Activated CD8-positive, alpha-beta memory T cell treated with anti-CD3 and anti-CD28 coated beads for 1 hour (primary cell): ENCODE results near the gene HSPA12A.

Experiments used
- DNase-seq, 2 donors: peaks; one replicate each; pipeline ENCODE4 v3.0.0-alpha.2; 2020; ENCODE audit warnings: low read depth in 1 of 2; ENCODE audit errors: extremely low read depth in 1 of 2

The HSPA12A gene

GRCh38 chr10:116771959-116772585, 29.7 kb upstream of the HSPA12A start:
- DNase-seq: no peak

DNA sequence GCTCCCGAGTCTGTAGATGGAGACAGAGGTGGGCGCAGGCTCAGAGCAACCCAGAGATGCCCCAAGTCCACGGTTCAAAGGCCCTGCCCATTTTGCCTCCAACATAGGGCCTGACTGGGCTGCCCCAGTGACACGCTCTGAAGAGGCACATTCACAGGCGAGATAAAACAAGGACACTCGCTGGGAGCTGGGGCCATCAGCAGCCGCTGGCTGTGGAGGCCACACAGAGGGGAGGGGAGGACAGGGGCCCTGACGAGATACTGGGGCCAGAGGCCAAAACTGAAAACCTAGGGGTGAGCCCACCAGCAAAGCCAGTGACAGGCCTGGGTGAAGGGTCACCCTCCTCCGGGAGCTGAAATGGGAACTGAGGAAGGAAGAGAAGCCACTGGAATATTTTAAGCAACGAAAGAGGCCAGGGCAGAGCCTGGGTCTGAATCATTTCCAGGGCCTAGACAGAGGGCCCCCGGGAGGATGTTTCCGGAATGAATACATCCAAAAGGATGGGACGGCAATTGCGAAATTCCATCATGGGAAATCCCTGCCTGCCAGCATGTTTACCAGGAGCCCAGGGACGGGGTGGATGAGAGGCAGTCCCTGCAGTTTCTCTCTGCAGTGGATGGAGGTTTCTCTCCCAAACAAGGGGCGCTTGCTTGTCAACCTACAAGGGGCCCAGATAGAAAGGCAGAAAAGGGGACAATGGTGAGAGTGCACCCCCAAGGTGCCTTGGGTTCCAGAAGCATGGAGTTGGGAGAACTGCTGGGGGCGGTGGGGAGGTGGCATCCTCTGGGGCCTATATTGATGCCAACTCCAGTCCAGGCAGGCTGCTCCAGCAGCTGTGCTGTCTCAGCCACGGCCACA, 29.0 kb upstream of the HSPA12A start:
- no peak for DNase-seq

- DNase-seq: no peak
Measured at GRCh38 chr10:116770281-116770680, 27.9 kb upstream of the HSPA12A start.

DNA sequence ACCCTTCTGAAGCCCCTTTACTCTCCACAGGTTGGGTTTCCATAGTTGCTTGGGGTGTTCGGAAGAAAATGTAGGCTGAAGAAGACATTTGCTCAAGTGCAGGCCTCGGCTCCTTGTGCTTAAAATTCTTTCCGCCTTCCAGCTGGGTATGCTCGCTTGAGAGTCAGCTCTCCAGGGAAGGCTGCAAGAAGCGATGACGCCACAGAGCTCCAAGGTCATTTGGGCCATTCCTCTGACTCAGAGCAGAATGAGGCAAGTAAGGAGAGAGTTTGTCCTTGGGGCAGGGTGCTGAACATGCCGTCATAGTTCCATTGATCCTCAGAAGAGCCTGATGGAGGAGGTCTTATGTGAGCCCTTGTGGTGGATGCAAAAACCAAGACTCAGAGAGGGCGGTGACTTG, 27.4 kb upstream of the HSPA12A start:
- no peak for DNase-seq

DNA sequence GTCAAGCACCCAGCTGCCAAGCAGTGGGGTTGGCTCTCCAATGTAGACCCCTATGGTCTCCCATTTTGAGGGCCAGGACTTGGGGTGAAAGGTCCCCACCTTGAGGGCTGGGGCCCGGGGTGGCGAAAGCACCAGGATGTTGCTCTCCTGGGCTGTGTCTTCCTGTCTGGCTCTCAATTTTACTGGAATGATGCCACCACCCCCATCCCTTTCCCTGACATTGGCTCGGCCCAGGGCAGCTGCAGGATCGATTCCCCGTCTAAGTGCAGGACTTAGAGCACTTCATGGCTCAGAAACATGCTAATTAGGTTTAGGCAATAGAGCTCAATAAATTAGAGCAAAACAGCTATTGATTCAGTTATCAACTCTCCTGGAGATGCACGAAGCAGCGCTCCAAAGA, 27.0 kb upstream of the HSPA12A start:
- DNase-seq: no peak

DNA sequence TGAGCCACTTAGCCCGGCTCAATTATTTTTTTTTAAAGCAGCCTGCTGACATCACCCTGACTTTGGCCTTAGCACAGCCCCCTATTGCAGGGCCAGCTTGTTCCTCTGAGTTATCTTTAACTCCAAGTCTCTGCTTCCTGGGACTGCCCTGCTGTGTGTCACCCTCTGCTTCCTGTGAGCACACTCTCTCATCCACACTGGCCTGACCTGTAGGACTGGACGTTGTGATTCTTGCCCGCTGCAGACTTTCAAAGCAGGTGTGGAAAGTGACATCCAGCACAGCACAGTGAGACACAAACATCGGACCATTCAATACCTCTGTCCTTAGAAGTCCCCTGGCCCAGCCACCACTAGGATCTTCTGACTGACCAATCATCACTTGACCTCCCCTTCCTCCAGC, 26.4 kb upstream of the HSPA12A start:
- no peak for DNase-seq

DNA sequence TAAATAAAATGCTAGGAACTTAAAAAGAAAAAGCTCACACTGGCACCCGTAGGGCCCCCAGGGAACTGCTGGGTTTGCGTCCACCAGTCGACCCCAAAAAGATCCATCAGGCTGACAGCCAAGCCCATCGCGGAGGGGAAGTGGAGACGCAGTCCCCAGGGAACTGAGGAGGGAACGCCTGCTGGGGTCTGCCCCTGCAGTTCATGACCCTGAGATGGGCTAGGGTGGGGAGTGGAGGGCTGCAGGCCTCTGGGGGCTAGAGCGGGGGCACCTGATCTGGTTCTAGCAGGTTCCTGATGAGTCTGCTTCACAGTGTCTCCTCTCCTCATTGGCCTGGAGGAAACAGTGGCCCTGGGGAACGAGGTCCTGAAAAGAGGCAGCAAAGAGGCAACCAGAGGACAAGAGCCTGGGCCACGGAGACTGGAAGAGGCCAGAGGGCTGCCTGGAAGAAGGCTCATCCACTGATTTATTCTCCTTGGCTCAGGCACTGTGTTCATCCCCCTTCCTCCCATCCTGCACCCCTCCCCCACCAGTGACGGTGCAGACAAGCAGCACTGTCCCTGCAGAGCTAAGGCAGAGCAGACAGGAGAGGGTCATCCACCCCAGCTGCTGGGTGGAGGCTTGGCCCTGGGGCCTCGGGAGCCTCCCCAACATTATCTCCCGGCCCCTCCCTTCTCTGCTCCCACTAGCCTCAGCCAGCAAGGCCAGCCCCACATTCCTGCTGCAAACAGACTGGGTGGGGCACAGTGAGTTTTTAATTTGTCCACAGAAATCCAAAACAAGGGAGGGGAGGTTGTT, 24.7 kb upstream of the HSPA12A start:
- DNase-seq: no peak

GRCh38 chr10:116766241-116766827, 24.0 kb upstream of the HSPA12A start:
- no peak for DNase-seq

DNA sequence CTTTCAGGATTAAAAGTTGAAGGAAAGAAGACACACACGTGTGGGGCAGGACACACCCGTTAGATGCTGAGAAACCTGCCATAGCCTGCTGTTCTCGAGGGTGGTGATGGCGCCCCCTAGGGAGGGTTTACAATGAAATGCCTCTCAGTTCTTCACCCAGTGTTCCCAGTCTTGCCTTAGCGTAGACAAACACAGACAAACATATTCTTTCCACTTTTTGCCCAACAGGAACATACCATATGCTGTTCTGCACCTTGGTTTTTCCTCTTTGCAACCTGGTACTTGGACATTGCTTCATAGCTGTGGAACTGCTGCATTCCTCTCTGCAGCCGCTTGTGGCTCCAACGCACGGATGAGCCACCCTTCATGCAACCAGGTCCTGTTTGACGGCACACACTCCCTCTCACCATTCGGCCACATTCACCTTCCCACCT, 23.3 kb upstream of the HSPA12A start:
- DNase-seq: peak in 1 of 2 donors; percentile 22

DNA sequence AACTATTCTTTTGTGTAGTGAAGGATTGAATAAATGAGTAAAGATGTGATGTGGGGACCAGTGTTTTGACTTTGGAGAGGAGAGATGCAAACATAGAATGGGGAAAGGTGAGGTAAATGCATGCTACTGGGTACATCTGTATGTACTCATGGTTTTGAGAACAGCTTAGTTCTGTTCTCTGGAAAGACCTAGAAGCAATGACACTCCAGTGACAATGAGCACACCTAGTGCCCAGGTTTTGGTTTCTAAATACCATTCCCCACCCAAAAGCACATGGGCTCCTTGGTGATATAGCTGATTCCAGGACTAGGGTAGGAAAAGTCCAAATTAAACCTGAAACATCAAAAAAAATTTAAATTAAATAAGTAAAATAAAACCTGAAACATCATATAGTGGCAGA, 22.6 kb upstream of the HSPA12A start:
- no peak for DNase-seq

DNA sequence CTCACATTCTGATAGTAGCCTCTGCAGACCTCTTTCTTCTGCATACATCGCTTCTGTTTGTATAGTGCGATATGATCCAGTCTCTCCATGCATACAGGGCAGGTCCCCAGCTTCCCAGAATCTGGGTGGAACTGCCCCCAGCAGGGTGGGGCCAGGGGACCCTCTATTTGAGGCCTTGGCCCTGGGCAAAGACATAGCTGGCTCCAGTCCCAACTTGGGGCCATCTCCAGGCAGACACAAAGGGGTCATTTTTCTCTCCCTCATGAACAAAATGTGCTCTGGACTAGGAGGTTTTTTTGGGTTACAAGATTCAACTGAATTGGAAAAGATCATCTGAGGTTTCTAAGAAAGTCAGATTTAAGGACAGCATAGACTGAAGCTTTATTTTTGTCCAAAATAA, 21.1 kb upstream of the HSPA12A start:
- DNase-seq: no peak

GRCh38 chr10:116761883-116762282, 19.5 kb upstream of the HSPA12A start:
- no peak for DNase-seq

GRCh38 chr10:116760919-116761318, 18.6 kb upstream of the HSPA12A start:
- DNase-seq: no peak

- no peak for DNase-seq
Measured at GRCh38 chr10:116757246-116757645, 14.9 kb upstream of the HSPA12A start.

DNA sequence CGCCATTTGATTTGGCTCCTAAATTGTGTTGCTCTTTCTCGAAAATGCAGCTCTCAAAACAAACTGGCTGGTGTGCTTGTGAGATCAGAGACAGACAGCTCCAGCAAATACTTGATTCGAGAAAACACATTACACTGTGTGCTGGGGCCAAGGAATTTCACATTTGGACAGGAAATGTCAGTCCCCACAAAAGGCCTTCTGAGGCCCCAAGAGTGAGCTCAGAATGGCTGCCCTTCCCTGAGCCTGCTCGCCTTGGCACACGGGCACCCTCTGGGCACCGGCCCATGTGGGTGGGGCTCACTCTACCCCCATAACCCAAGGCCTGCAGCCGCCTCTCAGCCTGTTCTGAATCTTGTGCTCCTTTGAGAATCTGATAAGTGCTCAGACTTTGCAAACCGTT, 13.9 kb upstream of the HSPA12A start:
- DNase-seq: no peak

- no peak for DNase-seq
Measured at GRCh38 chr10:116753759-116754158, 11.4 kb upstream of the HSPA12A start.

DNA sequence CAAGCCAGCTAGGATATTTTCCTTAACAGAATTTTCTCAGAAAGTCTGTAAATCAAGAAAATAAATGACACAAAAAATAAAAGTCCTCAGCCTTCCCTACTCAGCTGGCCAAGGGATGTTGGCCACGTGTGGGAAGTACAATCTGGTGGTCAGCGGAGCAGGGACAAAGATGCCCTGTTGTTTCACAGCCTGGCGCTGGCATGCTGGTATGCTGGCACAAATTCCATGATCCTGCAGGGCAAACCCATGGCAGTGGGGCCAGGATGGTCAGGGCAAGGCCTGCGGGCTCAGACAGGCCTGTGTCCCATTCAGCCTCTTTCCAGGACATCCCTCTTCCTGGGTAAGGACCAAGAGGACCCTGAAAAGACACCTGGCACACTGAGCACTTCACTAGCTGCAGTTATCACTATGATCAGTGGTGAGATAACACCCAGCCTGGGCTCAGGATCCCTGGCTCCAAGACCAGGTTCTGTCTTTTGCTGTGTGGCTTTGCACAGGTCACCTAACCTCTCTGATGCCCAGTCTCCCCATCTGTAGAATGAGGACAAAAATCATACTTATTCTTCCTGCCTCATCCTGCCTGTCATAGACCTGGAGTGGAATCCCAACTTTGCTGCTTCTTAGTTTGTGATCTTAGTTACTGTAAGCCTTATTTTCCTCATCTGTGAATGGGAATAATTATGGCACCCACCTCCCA, 10.8 kb upstream of the HSPA12A start:
- no peak for DNase-seq

DNA sequence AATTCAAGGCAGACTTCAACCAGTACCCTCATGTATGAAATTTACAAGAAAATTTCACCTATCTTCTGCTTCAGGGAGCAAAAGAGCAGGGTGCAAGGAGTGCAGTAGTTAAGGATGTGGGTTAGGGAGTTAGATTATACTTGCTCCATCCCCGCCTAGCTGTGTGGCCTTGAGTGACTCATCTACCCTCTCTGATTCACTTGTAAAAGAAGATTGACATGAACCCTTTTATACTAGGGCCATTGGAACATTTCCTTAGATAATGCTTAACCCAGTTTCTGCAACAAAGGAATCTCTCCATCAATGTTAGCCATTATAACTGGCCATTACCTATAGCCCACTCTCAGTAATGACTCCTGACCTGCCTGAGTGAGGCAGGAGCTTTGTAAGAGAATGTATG, 10.2 kb upstream of the HSPA12A start:
- no peak for DNase-seq

- no peak for DNase-seq
Measured at GRCh38 chr10:116748471-116748870, 6.1 kb upstream of the HSPA12A start.

DNA sequence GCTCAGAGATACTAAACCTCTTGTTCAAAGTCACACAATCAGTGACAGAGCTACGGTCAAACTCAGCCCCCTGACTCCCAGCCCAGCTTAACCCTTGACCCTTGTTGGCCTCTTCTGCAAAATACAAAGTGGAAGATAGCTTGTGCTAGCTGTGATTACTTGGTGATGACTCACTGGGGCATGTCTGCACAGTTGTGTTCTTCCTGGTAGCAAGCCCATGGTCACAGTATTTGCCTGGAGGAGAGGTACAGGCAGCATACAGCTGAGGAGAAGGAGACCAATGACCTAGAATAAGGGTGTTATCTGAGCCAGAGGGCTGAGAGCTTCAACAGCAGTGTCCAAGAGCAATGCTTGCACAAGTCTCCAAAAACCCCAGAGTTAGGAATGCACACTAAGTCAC, 5.7 kb upstream of the HSPA12A start:
- no peak for DNase-seq

- DNase-seq: no peak
Measured at GRCh38 chr10:116747325-116747724, 5.0 kb upstream of the HSPA12A start.
